Renal cortical epithelial cell (primary cell): ENCODE data around the gene RPEL1. TPM values are rescaled to one million over a fixed set of nuclear protein-coding genes. Genes with fewer than 3 reads are reported as not detected.
"Not testable (repeated sequence)": the region's sequence is repeated elsewhere in the genome, so short reads cannot be mapped to it uniquely, and the experiment has no call there.

Experiments used
- DNase-seq: peaks from one replicate; pipeline ENCODE4 v3.0.0-alpha.2; 2011; ENCODE audit warnings: low read depth
- total RNA-seq: library from RNA; depleted of rRNA; stranded (reverse); fragments of >200 nt; gene quantifications from 2 replicates; pipeline ENCODE4 v1.2.3, GENCODE V29; 2014

Gene RPEL1
- total RNA-seq, 1 donor from 2014 or later, result 0.25 TPM

- DNase-seq, result peak; percentile 48
Measured at GRCh38 chr10:103232772-103233488, 12.8 kb upstream of the RPEL1 start.

GRCh38 chr10:103235775-103236174, 9.9 kb upstream of the RPEL1 start:
- DNase-seq, result no peak

GRCh38 chr10:103238506-103239252, 7.0 kb upstream of the RPEL1 start:
- peak; percentile 57 for DNase-seq

GRCh38 chr10:103241262-103242011, 4.2 kb upstream of the RPEL1 start:
- DNase-seq, result peak; percentile 95

- peak; percentile 76 for DNase-seq
Measured at GRCh38 chr10:103244666-103245271, 918 bp upstream of the RPEL1 start.

GRCh38 chr10:103246324-103246723, 637 bp downstream of the RPEL1 start:
- no peak for DNase-seq

- no peak for DNase-seq
Measured at GRCh38 chr10:103254113-103254512, 8.4 kb downstream of the RPEL1 start.

GRCh38 chr10:103254538-103255325, 9.0 kb downstream of the RPEL1 start:
- no peak for DNase-seq

GRCh38 chr10:103256613-103257012, 10.9 kb downstream of the RPEL1 start:
- no peak for DNase-seq

- DNase-seq, result no peak
Measured at GRCh38 chr10:103257812-103258211, 12.1 kb downstream of the RPEL1 start.

GRCh38 chr10:103258928-103259327, 13.2 kb downstream of the RPEL1 start:
- DNase-seq, result not testable (repeated sequence)

GRCh38 chr10:103259989-103260388, 14.3 kb downstream of the RPEL1 start:
- DNase-seq, result no peak

- DNase-seq, result no peak
Measured at GRCh38 chr10:103262229-103262628, 16.5 kb downstream of the RPEL1 start.

GRCh38 chr10:103265717-103266329, 20.1 kb downstream of the RPEL1 start:
- peak; percentile 66 for DNase-seq

- peak; percentile 98 for DNase-seq
Measured at GRCh38 chr10:103273041-103273441, 27.4 kb downstream of the RPEL1 start.

- no peak for DNase-seq
Measured at GRCh38 chr10:103276251-103276895, 30.7 kb downstream of the RPEL1 start.

GRCh38 chr10:103276896-103277712, 31.4 kb downstream of the RPEL1 start, which contains the start of gene INA:
TSS of gene INA (plus strand) at chr10:103277138. CDS start at chr10:103277212, 74 bp downstream.
- DNase-seq, result peak; percentile 18

- no peak for DNase-seq
Measured at GRCh38 chr10:103277713-103278536, 32.2 kb downstream of the RPEL1 start.

- DNase-seq, result no peak
Measured at GRCh38 chr10:103278537-103278823, 32.8 kb downstream of the RPEL1 start.
